Measurements from ENCODE around the gene NLGN3.

DNA sequence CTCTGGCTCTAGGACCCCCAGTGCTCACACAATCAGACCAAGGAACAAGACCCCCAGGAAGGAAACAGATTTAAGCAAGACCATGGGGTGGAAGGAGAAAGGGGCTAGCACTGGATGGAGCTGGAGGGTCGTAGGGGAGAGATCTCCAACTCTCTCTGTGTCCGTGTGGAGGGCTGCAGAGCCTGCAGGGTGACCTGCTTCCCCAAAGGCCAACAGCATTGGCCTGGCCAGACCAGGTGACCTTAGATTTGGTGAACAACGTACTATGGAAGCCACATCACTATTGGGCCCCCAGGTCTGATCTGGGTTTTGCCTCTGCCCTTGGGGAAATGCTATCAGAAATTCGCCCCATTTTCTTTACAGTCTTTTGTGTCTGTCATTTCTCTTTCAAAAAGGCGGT, 26.0 kb downstream of the NLGN3 start:
- TF ChIP-seq GATA2 (IDR thresholded peaks at IDR 0.05; ENCODE audit: low read depth, low read length) (no peak), GATA3 (IDR thresholded peaks at IDR 0.05; ENCODE audit: low read depth, low read length) (no peak)
